ENCODE data around the gene LRRC3C. TPM values are rescaled to one million over a fixed set of nuclear protein-coding genes. Genes with fewer than 3 reads are reported as not detected.
"Not testable (repeated sequence)": the region's sequence is repeated elsewhere in the genome, so short reads cannot be mapped to it uniquely, and the experiment has no call there.

The LRRC3C gene
- total RNA-seq, 2 donors from 2014 or later: not detected

- Histone ChIP-seq H3K36me3 (no peaks in the 10 kb centered on the region), H3K27me3 (replicated peaks; ENCODE audit: insufficient read depth) (no peaks in the 10 kb centered on the region), H3K4me3 (no peak overlapping the region), H3K27ac (no peak overlapping the region), H3K4me1 (replicated peaks) (no peaks in the 10 kb centered on the region), H3K9me3 (no peaks in the 10 kb centered on the region)
- no peak for DNase-seq (ENCODE audit: low spot score)
- peak in 1 of 4 experiments; percentile 5 for TF ChIP-seq CTCF (IDR thresholded peaks at IDR 0.05)
- TF ChIP-seq POLR2A (IDR thresholded peaks at IDR 0.05): no peak
- 54% methylated on average over 6 of the region's 6 CpGs for WGBS
- intact Hi-C loops (cut with DNase I): no loop called here
Measured at GRCh38 chr17:39939588-39940419, 12.3 kb downstream of the LRRC3C start.

GRCh38 chr17:39943702-39944392, 16.3 kb downstream of the LRRC3C start:
- no peaks in the 10 kb centered on the region for H3K36me3 ChIP-seq
- H3K4me1 ChIP-seq (replicated peaks): no peaks in the 10 kb centered on the region
- intact Hi-C loops (cut with DNase I): no loop called here
- no peak for TF ChIP-seq POLR2A (IDR thresholded peaks at IDR 0.05)
- TF ChIP-seq POLR2AphosphoS5 (IDR thresholded peaks at IDR 0.05): no peak
- TF ChIP-seq CTCF (IDR thresholded peaks at IDR 0.05): no peak
- H3K27me3 ChIP-seq (replicated peaks; ENCODE audit: insufficient read depth): no peaks in the 10 kb centered on the region
- no peak overlapping the region for H3K27ac ChIP-seq
- DNase-seq (ENCODE audit: low spot score): no peak
- WGBS: 41% methylated on average over 14 of the region's 14 CpGs
- no peaks in the 10 kb centered on the region for H3K9me3 ChIP-seq
- H3K4me3 ChIP-seq: no peak overlapping the region

GRCh38 chr17:39944393-39944711, 16.8 kb downstream of the LRRC3C start:
- no peak for DNase-seq (ENCODE audit: low spot score)
- Histone ChIP-seq H3K9me3 (no peaks in the 10 kb centered on the region), H3K27me3 (replicated peaks; ENCODE audit: insufficient read depth) (no peaks in the 10 kb centered on the region), H3K27ac (no peak overlapping the region), H3K4me3 (no peak overlapping the region), H3K36me3 (no peaks in the 10 kb centered on the region), H3K4me1 (replicated peaks) (no peaks in the 10 kb centered on the region)
- TF ChIP-seq POLR2AphosphoS5 (IDR thresholded peaks at IDR 0.05) (no peak), CTCF (IDR thresholded peaks at IDR 0.05) (no peak), POLR2A (IDR thresholded peaks at IDR 0.05) (no peak)
- intact Hi-C loops (cut with DNase I): no loop called here
- 60% methylated on average over 14 of the region's 16 CpGs for WGBS

GRCh38 chr17:39946551-39947330, 19.2 kb downstream of the LRRC3C start:
- TF ChIP-seq CTCF (IDR thresholded peaks at IDR 0.05): no peak
- no peak for TF ChIP-seq POLR2A (IDR thresholded peaks at IDR 0.05)
- no peak for TF ChIP-seq POLR2AphosphoS5 (IDR thresholded peaks at IDR 0.05)
- Histone ChIP-seq H3K4me1 (replicated peaks) (no peaks in the 10 kb centered on the region), H3K4me3 (no peak overlapping the region), H3K9me3 (no peaks in the 10 kb centered on the region), H3K27ac (no peak overlapping the region), H3K36me3 (no peaks in the 10 kb centered on the region), H3K27me3 (replicated peaks; ENCODE audit: insufficient read depth) (no peaks in the 10 kb centered on the region)
- no peak for DNase-seq (ENCODE audit: low spot score)
- intact Hi-C loops (cut with DNase I): no loop called here
- 68% methylated on average over 15 of the region's 15 CpGs for WGBS

GRCh38 chr17:39948489-39948828, 20.9 kb downstream of the LRRC3C start:
- intact Hi-C loops (cut with DNase I); H3K27ac ChIP-seq: not testable (repeated sequence)

More at GRCh38 chr17:39948489-39948828, 20.9 kb downstream of the LRRC3C start:
- H3K27me3 ChIP-seq (replicated peaks; ENCODE audit: insufficient read depth); H3K9me3 ChIP-seq; H3K4me1 ChIP-seq (replicated peaks); DNase-seq (ENCODE audit: low spot score); H3K36me3 ChIP-seq; H3K4me3 ChIP-seq: not testable (repeated sequence)
- WGBS: 88% methylated on average over 5 of the region's 5 CpGs
